Measurements from ENCODE around the gene OR11H1. TPM values are rescaled to one million over a fixed set of nuclear protein-coding genes. Genes with fewer than 3 reads are reported as not detected.
"Not testable (repeated sequence)": the region's sequence is repeated elsewhere in the genome, so short reads cannot be mapped to it uniquely, and the experiment has no call there.

Gene OR11H1, protein sequence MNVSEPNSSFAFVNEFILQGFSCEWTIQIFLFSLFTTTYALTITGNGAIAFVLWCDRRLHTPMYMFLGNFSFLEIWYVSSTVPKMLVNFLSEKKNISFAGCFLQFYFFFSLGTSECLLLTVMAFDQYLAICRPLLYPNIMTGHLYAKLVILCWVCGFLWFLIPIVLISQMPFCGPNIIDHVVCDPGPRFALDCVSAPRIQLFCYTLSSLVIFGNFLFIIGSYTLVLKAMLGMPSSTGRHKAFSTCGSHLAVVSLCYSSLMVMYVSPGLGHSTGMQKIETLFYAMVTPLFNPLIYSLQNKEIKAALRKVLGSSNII
- total RNA-seq = not detected
- long read RNA-seq = 0 reads

DNA sequence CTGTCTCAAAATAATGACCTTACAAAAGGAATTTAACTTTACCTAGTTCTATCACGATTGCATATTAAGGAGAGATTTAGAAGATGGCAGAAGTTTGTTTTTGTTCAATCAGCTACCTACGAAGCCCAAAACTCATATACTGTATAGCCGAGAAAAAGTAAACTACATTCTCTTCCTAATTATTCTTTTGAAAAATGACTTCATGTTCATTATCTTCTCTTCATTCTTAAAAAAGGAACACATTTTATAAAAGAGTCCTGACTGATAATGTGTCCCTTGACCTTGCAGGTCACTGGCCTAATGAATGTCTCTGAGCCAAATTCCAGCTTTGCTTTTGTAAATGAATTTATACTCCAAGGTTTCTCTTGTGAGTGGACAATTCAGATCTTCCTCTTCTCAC lies at the start of gene OR11H1:
Gene OR11H1, plus strand, starts transcription at position 301 of the 400 bp plus-strand sequence. Its CDS starts 0 bp downstream, at position 301.
- DNase-seq (ENCODE audit: low spot score); intact Hi-C loops (cut with DNase I): not testable (repeated sequence)

DNA sequence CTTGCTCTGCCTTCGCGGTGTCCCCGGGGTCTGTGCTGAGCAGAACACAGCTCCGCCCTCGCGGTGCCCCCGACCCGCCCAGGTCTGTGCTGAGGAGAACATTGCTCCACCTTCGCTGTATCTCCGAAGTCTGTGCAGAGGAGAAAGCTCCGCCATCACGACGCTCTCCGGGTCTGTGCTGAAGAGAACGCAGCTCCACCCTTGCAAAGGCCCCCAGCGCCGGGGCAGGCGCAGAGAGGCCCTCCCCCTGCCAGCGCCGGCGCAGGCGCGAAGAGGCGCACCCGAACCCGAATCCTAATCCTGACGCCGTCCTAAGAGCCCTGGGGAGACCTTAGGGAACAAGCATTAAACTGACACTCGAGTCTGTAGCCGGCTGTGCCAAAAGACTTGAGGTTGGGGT lies 18.0 kb upstream of the OR11H1 start:
- DNase-seq (ENCODE audit: low spot score); intact Hi-C loops (cut with DNase I): not testable (repeated sequence)

DNA sequence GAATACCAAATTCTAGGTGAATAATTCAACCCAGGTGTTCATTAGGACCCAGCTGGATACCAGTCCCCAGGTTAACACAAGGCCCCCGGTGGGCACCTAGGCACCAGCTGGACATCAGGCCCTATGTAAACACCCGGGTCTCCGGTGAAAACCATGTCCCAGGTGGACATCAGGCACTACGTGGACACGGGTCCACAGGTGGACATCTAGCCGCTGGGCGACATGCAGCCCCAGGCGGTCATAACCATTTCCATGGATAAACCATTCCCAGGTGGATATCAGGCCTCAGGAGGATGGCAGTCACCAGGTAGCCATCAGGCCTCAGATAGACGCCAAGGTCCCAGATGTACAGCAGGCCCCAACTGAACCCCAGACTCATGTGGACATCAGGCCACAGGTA lies 12.1 kb upstream of the OR11H1 start:
- intact Hi-C loops (cut with DNase I); DNase-seq (ENCODE audit: low spot score): not testable (repeated sequence)

DNA sequence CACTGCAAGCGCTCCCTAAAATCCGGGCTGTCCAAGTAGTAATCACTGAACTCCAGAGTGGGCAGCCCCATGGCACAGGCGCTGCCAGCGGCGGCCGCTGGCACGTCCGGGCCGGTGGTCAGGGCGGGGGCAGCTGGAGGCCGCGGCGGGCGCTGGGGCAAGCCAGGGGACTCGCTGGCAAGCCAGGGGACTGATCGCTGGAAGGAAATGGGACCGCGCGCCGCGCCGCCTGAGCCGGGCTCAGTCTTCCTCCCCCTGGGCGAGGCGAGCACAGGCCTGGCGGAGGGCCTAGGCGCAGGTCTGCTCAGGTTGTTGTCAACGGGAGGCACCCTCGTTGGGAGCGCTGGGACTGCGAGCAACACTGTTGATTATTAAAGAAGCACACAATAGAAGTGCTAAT lies 25.8 kb downstream of the OR11H1 start:
- intact Hi-C loops (cut with DNase I) = not testable (repeated sequence)
- DNase-seq (ENCODE audit: low spot score) = peak; percentile 70

DNA sequence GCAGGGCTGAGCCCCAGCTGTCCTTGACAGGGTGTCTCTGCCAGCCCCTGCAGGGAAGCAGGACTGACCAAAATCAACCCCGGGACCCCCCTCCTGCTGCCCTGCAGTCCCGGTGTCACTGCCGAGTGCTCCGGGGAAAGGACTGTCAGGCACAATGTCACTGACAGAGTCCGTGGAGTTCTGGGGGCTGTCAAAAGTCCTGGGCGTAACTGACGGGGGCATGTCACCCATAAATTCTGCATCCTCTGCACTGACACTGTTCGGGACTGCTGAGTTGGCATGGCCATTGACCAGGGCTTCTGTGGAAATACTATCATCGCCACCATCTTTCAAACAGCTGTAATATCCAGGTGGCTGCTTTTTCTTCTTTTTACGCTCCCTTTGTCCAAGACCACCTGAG lies 35.5 kb downstream of the OR11H1 start:
- DNase-seq (ENCODE audit: low spot score); intact Hi-C loops (cut with DNase I): not testable (repeated sequence)

DNA sequence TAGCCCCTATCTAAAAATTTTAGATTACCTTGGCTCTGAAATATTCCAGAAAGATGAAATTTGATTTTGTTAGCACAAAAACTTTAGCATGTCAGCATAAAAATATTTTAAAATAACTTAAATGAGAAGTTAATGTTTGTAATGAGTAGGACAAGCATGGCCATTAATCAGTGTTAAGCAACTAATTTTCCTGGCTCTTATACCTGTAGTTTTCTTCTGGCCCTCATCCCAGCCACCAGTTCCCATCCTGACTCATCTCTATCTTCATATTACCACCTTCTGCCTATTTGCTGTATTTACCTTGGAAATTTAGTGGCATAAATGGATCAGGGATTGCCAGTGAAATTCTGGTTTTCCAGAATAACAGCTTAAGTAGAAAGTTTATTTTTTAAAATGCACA lies 37.1 kb downstream of the OR11H1 start:
- DNase-seq (ENCODE audit: low spot score); intact Hi-C loops (cut with DNase I): not testable (repeated sequence)

Other genes with a start within 250 kb of the OR11H1 start
- gene POTEH, start 161.8 kb downstream of the OR11H1 start, total RNA-seq = not detected

Measured in cardiac septum (tissue), 1 donor.